ES-I3 (cell line): ENCODE data around the gene IL17RB.

ENCODE experiments used
- H3K36me3 ChIP-seq: 2 replicates; pipeline ENCODE4 v1.6.1; 2013; ENCODE audit warnings: mild to moderate bottlenecking, low read length, control low read depth, moderate library complexity; ENCODE audit not compliant: insufficient read depth
- H3K4me1 ChIP-seq: 2 replicates; pipeline ENCODE4 v1.6.1; 2013; ENCODE audit warnings: mild to moderate bottlenecking, control low read depth, low read length; ENCODE audit not compliant: insufficient read depth
- H3K9ac ChIP-seq: 2 replicates; pipeline ENCODE4 v1.6.1; 2013; ENCODE audit warnings: low read depth, mild to moderate bottlenecking, low read length, moderate library complexity
- H3K9me3 ChIP-seq: 2 replicates; pipeline ENCODE4 v1.6.1; 2013; ENCODE audit warnings: mild to moderate bottlenecking, low read length, moderate library complexity; ENCODE audit not compliant: control insufficient read depth, insufficient read depth

Gene IL17RB

GRCh38 chr3:53819163-53819868, 27.1 kb upstream of the IL17RB start:
- Histone ChIP-seq H3K9ac (no peak overlapping the region), H3K36me3 (no peaks in the 10 kb centered on the region; the same call in 1 of the 2 replicates), H3K4me1 (peaks cover 6% of the 10 kb centered on the region; the same call in 1 of the 2 replicates), H3K9me3 (no peaks in the 10 kb centered on the region)

- H3K36me3 ChIP-seq: no peaks in the 10 kb centered on the region; the same call in 1 of the 2 replicates
- H3K9ac ChIP-seq: no peak overlapping the region
- peaks cover 10% of the 10 kb centered on the region; the same call in 1 of the 2 replicates for H3K4me1 ChIP-seq
These were observed 26.3 kb upstream of the IL17RB start for GRCh38 chr3:53820084-53820483.

GRCh38 chr3:53820756-53821580, 25.4 kb upstream of the IL17RB start:
- H3K4me1 ChIP-seq: peaks cover 10% of the 10 kb centered on the region; the same call in 1 of the 2 replicates
- H3K9ac ChIP-seq: no peak overlapping the region
- no peaks in the 10 kb centered on the region; the same call in 1 of the 2 replicates for H3K36me3 ChIP-seq
- no peaks in the 10 kb centered on the region for H3K9me3 ChIP-seq

More at GRCh38 chr3:53820084-53820483, 26.3 kb upstream of the IL17RB start:
- no peaks in the 10 kb centered on the region for H3K9me3 ChIP-seq

GRCh38 chr3:53821631-53822121, 24.7 kb upstream of the IL17RB start:
- Histone ChIP-seq H3K9ac (no peak overlapping the region), H3K4me1 (peaks cover 10% of the 10 kb centered on the region; the same call in 1 of the 2 replicates), H3K36me3 (no peaks in the 10 kb centered on the region; the same call in 1 of the 2 replicates), H3K9me3 (no peaks in the 10 kb centered on the region)

- peaks cover 10% of the 10 kb centered on the region; the same call in 1 of the 2 replicates for H3K4me1 ChIP-seq
- no peaks in the 10 kb centered on the region; the same call in 1 of the 2 replicates for H3K36me3 ChIP-seq
- H3K9me3 ChIP-seq: no peaks in the 10 kb centered on the region
- no peak overlapping the region for H3K9ac ChIP-seq
These were observed 24.0 kb upstream of the IL17RB start for GRCh38 chr3:53822331-53822741.

- peaks cover 10% of the 10 kb centered on the region; the same call in 1 of the 2 replicates for H3K4me1 ChIP-seq
- H3K9ac ChIP-seq: no peak overlapping the region
- H3K36me3 ChIP-seq: no peaks in the 10 kb centered on the region; the same call in 1 of the 2 replicates
- H3K9me3 ChIP-seq: no peaks in the 10 kb centered on the region
These were observed 23.1 kb upstream of the IL17RB start for GRCh38 chr3:53823026-53823955.

- Histone ChIP-seq H3K9me3 (no peaks in the 10 kb centered on the region), H3K36me3 (no peaks in the 10 kb centered on the region), H3K9ac (no peak overlapping the region), H3K4me1 (peaks cover 10% of the 10 kb centered on the region; the same call in 1 of the 2 replicates)
These were observed 22.3 kb upstream of the IL17RB start for GRCh38 chr3:53823956-53824657.

- Histone ChIP-seq H3K4me1 (peaks cover 10% of the 10 kb centered on the region; the same call in 1 of the 2 replicates), H3K9ac (no peak overlapping the region), H3K36me3 (no peaks in the 10 kb centered on the region)
These were observed 21.6 kb upstream of the IL17RB start for GRCh38 chr3:53824795-53825194.

GRCh38 chr3:53826048-53826447, 20.3 kb upstream of the IL17RB start:
- H3K9me3 ChIP-seq: no peaks in the 10 kb centered on the region
- peaks cover 10% of the 10 kb centered on the region; the same call in 1 of the 2 replicates for H3K4me1 ChIP-seq
- no peaks in the 10 kb centered on the region for H3K36me3 ChIP-seq
- H3K9ac ChIP-seq: no peak overlapping the region

More at GRCh38 chr3:53824795-53825194, 21.6 kb upstream of the IL17RB start:
- no peaks in the 10 kb centered on the region for H3K9me3 ChIP-seq

GRCh38 chr3:53828581-53828980, 17.8 kb upstream of the IL17RB start:
- no peak overlapping the region for H3K9ac ChIP-seq

GRCh38 chr3:53829605-53830004, 16.8 kb upstream of the IL17RB start:
- H3K9me3 ChIP-seq: no peaks in the 10 kb centered on the region
- 0 out of 2 replicates have a peak, but pooled peaks cover 1% of the 10 kb centered on the region for H3K4me1 ChIP-seq
- no peak overlapping the region for H3K9ac ChIP-seq
- H3K36me3 ChIP-seq: no peaks in the 10 kb centered on the region

More at GRCh38 chr3:53828581-53828980, 17.8 kb upstream of the IL17RB start:
- H3K4me1 ChIP-seq: peaks cover 10% of the 10 kb centered on the region; the same call in 1 of the 2 replicates
- no peaks in the 10 kb centered on the region for H3K36me3 ChIP-seq
- H3K9me3 ChIP-seq: no peaks in the 10 kb centered on the region

- Histone ChIP-seq H3K36me3 (no peaks in the 10 kb centered on the region), H3K9ac (no peak overlapping the region), H3K4me1 (no peaks in the 10 kb centered on the region), H3K9me3 (no peaks in the 10 kb centered on the region)
These were observed 15.4 kb upstream of the IL17RB start for GRCh38 chr3:53830944-53831343.

GRCh38 chr3:53833053-53833645, 13.2 kb upstream of the IL17RB start:
- H3K9ac ChIP-seq: no peak overlapping the region
- no peaks in the 10 kb centered on the region for H3K9me3 ChIP-seq
- H3K36me3 ChIP-seq: no peaks in the 10 kb centered on the region
- H3K4me1 ChIP-seq: no peaks in the 10 kb centered on the region
